ENCODE measurements around the gene KRT86. TPM values are rescaled to one million over a fixed set of nuclear protein-coding genes. Genes with fewer than 3 reads are reported as not detected.

The KRT86 gene
- not detected in 2 replicates for total RNA-seq (ENCODE audit: low replicate concordance)

DNA sequence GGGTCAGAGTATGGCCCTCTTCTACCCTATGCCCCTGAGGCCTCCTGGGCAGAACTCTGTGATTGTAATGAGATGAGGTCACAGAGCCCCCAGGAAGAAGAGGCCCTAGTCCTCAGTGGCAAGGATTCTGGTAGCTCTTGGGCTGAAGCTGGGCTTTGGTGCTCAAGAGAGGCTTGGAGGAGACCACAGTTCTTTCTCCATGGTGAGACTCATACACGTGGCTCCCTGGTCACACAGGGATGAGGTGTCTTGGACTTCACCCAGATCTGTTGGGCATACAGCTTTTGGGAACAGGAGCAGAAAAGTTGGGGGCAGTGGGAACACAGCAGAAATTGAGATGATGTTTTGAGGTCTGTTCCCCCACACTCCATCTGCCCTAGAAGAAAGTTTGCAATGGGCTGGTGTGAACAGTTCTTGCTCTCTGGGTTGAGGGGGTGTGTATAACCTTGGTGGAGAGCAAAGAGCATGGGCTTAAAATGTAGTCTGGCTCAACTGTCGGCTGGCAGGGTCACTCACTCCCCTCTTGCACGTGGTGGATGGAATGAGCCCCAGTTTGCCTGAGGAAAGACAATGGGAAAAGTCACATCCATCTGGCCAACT is at the start of gene KRT86:
Gene KRT86 (plus strand): TSS at position 125 of the 600 bp plus-strand sequence. CDS start 27,272 bp downstream, outside the sequence.
- no peak for DNase-seq (ENCODE audit: low spot score)
- Histone ChIP-seq H3F3A (ENCODE audit: low read depth) (no peaks in the 10 kb centered on the region), H3K4me1 (peaks cover 5% of the 10 kb centered on the region), H3K79me2 (ENCODE audit: low read depth) (no peaks in the 10 kb centered on the region), H2AFZ (replicated peaks) (no peak within 1 kb of the TSS), H3K9ac (no peak within 1 kb of the TSS), H4K20me1 (ENCODE audit: low read depth) (no peaks in the 10 kb centered on the region), H3K4me3 (no peak within 1 kb of the TSS), H3K9me3 (ENCODE audit: low read depth) (no peaks in the 10 kb centered on the region), H3K4me2 (no peak within 1 kb of the TSS), H3K36me3 (no peaks in the 10 kb centered on the region), H3K27ac (no peak within 1 kb of the TSS), H3K27me3 (peaks cover 46% of the 10 kb centered on the region)
- Mint-ChIP-seq H3K9me3 (no peaks in the 10 kb centered on the region), H3K36me3 (no peaks in the 10 kb centered on the region), H3K27me3 (ENCODE audit: insufficient read depth, low read depth) (peaks cover 5% of the 10 kb centered on the region), H3K4me3 (no peak within 1 kb of the TSS), H3K4me1 (peaks cover 15% of the 10 kb centered on the region), H3K27ac (no peak within 1 kb of the TSS)
- TF ChIP-seq EZH2phosphoT487 (IDR thresholded peaks at IDR 0.05) = no peak
- TF ChIP-seq, protein P1, sequence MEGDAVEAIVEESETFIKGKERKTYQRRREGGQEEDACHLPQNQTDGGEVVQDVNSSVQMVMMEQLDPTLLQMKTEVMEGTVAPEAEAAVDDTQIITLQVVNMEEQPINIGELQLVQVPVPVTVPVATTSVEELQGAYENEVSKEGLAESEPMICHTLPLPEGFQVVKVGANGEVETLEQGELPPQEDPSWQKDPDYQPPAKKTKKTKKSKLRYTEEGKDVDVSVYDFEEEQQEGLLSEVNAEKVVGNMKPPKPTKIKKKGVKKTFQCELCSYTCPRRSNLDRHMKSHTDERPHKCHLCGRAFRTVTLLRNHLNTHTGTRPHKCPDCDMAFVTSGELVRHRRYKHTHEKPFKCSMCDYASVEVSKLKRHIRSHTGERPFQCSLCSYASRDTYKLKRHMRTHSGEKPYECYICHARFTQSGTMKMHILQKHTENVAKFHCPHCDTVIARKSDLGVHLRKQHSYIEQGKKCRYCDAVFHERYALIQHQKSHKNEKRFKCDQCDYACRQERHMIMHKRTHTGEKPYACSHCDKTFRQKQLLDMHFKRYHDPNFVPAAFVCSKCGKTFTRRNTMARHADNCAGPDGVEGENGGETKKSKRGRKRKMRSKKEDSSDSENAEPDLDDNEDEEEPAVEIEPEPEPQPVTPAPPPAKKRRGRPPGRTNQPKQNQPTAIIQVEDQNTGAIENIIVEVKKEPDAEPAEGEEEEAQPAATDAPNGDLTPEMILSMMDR (IDR thresholded peaks at IDR 0.05) = no peak
- TF ChIP-seq EZH2 (IDR thresholded peaks at IDR 0.05) = no peak

DNA sequence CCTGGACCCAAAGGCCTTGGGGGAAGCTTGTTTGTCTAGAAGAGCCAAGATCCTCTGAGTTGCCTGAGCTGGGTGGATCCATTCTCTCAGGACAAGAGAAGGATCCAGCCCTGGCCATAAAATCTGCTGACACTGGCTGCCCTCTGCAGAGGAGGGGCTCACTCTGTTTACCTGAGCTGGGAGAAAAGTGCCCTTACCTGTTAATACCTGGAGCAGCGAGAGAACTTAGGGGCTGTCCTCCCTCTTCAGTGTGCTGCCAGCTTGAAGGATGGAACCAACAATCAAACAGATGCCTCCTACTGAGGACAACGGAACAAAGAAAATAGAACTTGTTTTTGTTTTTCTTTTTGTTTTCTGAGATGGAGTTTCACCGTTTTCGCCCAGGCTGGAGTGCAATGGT is 48.7 kb upstream of the KRT86 start:
- Histone ChIP-seq H3K27me3 (peaks cover 34% of the 10 kb centered on the region), H3F3A (ENCODE audit: low read depth) (no peaks in the 10 kb centered on the region), H3K4me2 (no peak overlapping the region), H2AFZ (replicated peaks) (no peak overlapping the region), H3K36me3 (no peaks in the 10 kb centered on the region), H3K9me3 (ENCODE audit: low read depth) (no peaks in the 10 kb centered on the region), H3K79me2 (ENCODE audit: low read depth) (no peaks in the 10 kb centered on the region), H3K9ac (no peak overlapping the region), H4K20me1 (ENCODE audit: low read depth) (no peaks in the 10 kb centered on the region), H3K27ac (no peak overlapping the region), H3K4me1 (no peaks in the 10 kb centered on the region), H3K4me3 (no peak overlapping the region)
- H3K4me3 Mint-ChIP-seq = no peak overlapping the region
- no peaks in the 10 kb centered on the region for H3K36me3 Mint-ChIP-seq
- TF ChIP-seq, protein P1 (IDR thresholded peaks at IDR 0.05) = no peak
- TF ChIP-seq EZH2phosphoT487 (IDR thresholded peaks at IDR 0.05) = no peak
- TF ChIP-seq EZH2 (IDR thresholded peaks at IDR 0.05) = no peak
- H3K4me1 Mint-ChIP-seq = no peaks in the 10 kb centered on the region
- peaks cover 2% of the 10 kb centered on the region for H3K9me3 Mint-ChIP-seq
- no peak overlapping the region for H3K27ac Mint-ChIP-seq
- peaks cover 14% of the 10 kb centered on the region for H3K27me3 Mint-ChIP-seq (ENCODE audit: insufficient read depth, low read depth)
- no peak for DNase-seq (ENCODE audit: low spot score)

DNA sequence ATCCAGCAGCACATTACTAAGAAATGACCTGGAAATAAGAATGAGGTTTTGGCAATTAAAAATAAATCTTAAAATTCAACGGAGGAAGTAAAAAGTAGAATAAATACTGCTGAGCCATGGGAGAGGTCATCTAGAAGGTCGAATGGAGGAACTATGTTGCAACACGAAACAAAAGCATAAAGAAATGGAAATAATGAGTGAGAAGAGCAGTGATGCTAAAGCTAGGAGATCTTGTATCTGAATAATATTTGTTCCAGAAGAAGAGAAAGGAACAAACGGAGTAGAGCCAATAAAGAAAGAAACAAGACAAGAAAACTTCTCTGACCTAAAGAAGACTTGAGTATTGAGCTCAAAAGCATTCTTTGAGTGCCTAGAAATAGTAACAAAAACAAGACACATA is 48.0 kb upstream of the KRT86 start:
- no peaks in the 10 kb centered on the region for H3K9me3 ChIP-seq (ENCODE audit: low read depth)
- no peaks in the 10 kb centered on the region for H3K79me2 ChIP-seq (ENCODE audit: low read depth)
- no peak overlapping the region for H3K9ac ChIP-seq
- Mint-ChIP-seq H3K27ac (no peak overlapping the region), H3K36me3 (no peaks in the 10 kb centered on the region), H3K4me3 (no peak overlapping the region), H3K27me3 (ENCODE audit: insufficient read depth, low read depth) (peaks cover 16% of the 10 kb centered on the region), H3K4me1 (peaks cover 3% of the 10 kb centered on the region), H3K9me3 (peaks cover 2% of the 10 kb centered on the region)
- DNase-seq (ENCODE audit: low spot score) = no peak
- H3K36me3 ChIP-seq = no peaks in the 10 kb centered on the region
- H3K27me3 ChIP-seq = peaks cover 34% of the 10 kb centered on the region
- H3K4me1 ChIP-seq = no peaks in the 10 kb centered on the region
- H3K27ac ChIP-seq = no peak overlapping the region
- H2AFZ ChIP-seq (replicated peaks) = no peak overlapping the region
- H3K4me2 ChIP-seq = no peak overlapping the region
- no peaks in the 10 kb centered on the region for H3F3A ChIP-seq (ENCODE audit: low read depth)
- no peak overlapping the region for H3K4me3 ChIP-seq
- H4K20me1 ChIP-seq (ENCODE audit: low read depth) = no peaks in the 10 kb centered on the region
- no peak for TF ChIP-seq EZH2 (IDR thresholded peaks at IDR 0.05)
- TF ChIP-seq EZH2phosphoT487 (IDR thresholded peaks at IDR 0.05) = no peak
- TF ChIP-seq, protein P1 (IDR thresholded peaks at IDR 0.05) = no peak
